Panc1 (cell line): ENCODE measurements around the gene PLPP7. TPM values are rescaled to one million over a fixed set of nuclear protein-coding genes. Genes with fewer than 3 reads are reported as not detected.
A peak's percentile ranks its signal among the peaks of the same experiment; 100 is the strongest.
"Not testable (repeated sequence)": the region's sequence is repeated elsewhere in the genome, so short reads cannot be mapped to it uniquely, and the experiment has no call there.

ENCODE experiments used
- ATAC-seq: fragments of 200-7000 bp; cut with Tn5 transposase; 2 replicates; pipeline ENCODE4 v1.9.1; 2020; ENCODE audit warnings: mild to moderate bottlenecking, moderate library complexity
- Bru-seq: library from RNA; stranded (reverse); fragments of 400-500 nt; gene quantifications from one replicate; lab custom pipeline; 2021; lab: Mats Ljungman, UMichigan
- BruChase-seq, 2 experiments: library from RNA; stranded (reverse); fragments of 400-500 nt; gene quantifications; one replicate each; lab custom pipeline; 2021; lab: Mats Ljungman, UMichigan
- BruUV-seq: library from RNA; stranded (reverse); fragments of 400-500 nt; replicated peaks from 2 replicates; lab custom pipeline; 2021; lab: Mats Ljungman, UMichigan
- CTCF ChIA-PET: fragments of 300-600 bp; sonication (Branson Sonifier 250); formaldehyde crosslinking; loops from one replicate; lab custom pipeline; 2022; ENCODE audit warnings: antibody characterized with exemption; lab: Charles Lee
- POLR2A ChIA-PET: fragments of 300-600 bp; sonication (Branson Sonifier 250); formaldehyde crosslinking; loops from one replicate; lab custom pipeline; 2022; ENCODE audit warnings: antibody characterized with exemption; lab: Charles Lee
- DNase-seq: peaks from one replicate; pipeline ENCODE4 v3.0.0-alpha.2; 2010; ENCODE audit warnings: low read depth, low spot score
- H3K27ac ChIP-seq: 2 replicates; pipeline ENCODE4 v1.5.1; 2011; ENCODE audit warnings: mild to moderate bottlenecking, low read length, inconsistent platforms
- H3K27me3 ChIP-seq: fragments of 200-500 bp; sonication (Bioruptor generic); 2 replicates; pipeline ENCODE4 v1.6.0; 2014; ENCODE audit warnings: low read length, inconsistent platforms; ENCODE audit not compliant: control insufficient read depth, insufficient read depth
- H3K36me3 ChIP-seq: fragments of 200-500 bp; sonication (Bioruptor generic); 2 replicates; pipeline ENCODE4 v1.5.1; 2014; ENCODE audit warnings: inconsistent platforms, mild to moderate bottlenecking, low read length, moderate library complexity; ENCODE audit not compliant: control insufficient read depth, insufficient read depth
- H3K4me1 ChIP-seq: 2 replicates; pipeline ENCODE4 v1.5.1; 2011; ENCODE audit warnings: inconsistent platforms, mild to moderate bottlenecking, low read length, moderate library complexity; ENCODE audit not compliant: control insufficient read depth, insufficient read depth
- H3K4me3 ChIP-seq, 2 experiments: 2 replicates each; pipeline ENCODE4 v1.5.1; 2011 to 2012; ENCODE audit warnings: low read depth in 2 of 2, low read length in 2 of 2, mild to moderate bottlenecking in 2 of 2, inconsistent platforms in 1 of 2, moderate library complexity in 1 of 2
- H3K9me3 ChIP-seq: fragments of 200-500 bp; sonication (Bioruptor generic); 2 replicates; pipeline ENCODE4 v1.5.1; 2014; ENCODE audit warnings: low read depth, mild to moderate bottlenecking, inconsistent platforms, low read length, moderate library complexity; ENCODE audit not compliant: control insufficient read depth, insufficient read depth
- CTCF ChIP-seq: fragments of 450-650 bp; IDR thresholded peaks from 2 replicates; pipeline ENCODE4 v1.5.1; 2017; ENCODE audit warnings: mild to moderate bottlenecking
- POLR2AphosphoS5 ChIP-seq: IDR thresholded peaks from 2 replicates; pipeline ENCODE4 v1.6.1; 2012; ENCODE audit warnings: mild to moderate bottlenecking, low read depth, low read length, moderate library complexity
- REST ChIP-seq, 2 experiments: IDR thresholded peaks; 2 replicates each; pipeline ENCODE4 v1.6.1; 2011 to 2012; ENCODE audit warnings: low read depth in 2 of 2, control low read depth in 1 of 2, low read length in 1 of 2, mild to moderate bottlenecking in 1 of 2, moderate library complexity in 1 of 2; ENCODE audit not compliant: insufficient read depth in 1 of 2
- SIN3A ChIP-seq: IDR thresholded peaks from 2 replicates; pipeline ENCODE4 v1.6.1; 2012; ENCODE audit warnings: low read depth, mild to moderate bottlenecking, low read length, moderate library complexity, borderline replicate concordance; ENCODE audit not compliant: insufficient read depth
- TCF7L2 ChIP-seq: IDR thresholded peaks from 2 replicates; pipeline ENCODE4 v1.6.1; 2011; ENCODE audit warnings: mild to moderate bottlenecking, low read depth, low read length, inconsistent platforms
- in situ Hi-C: cut with HindIII; loops from 2 replicates; pipeline ENCODE4 v1.10.0; 2016; ENCODE audit warnings: low sequenced_read_pairs, low pct_unique_long_range_greater_than_20kb
- intact Hi-C: fragments of 100-400 bp; cut with micrococcal nuclease; formaldehyde crosslinking; loops from one replicate; pipeline ENCODE4 v1.10.0; 2022; ENCODE audit not compliant: unreplicated experiment
- long read RNA-seq: library from polyadenylated mRNA; unstranded; transcript quantifications from one replicate; pipeline ENCODE4 v2.0.0, GENCODE V29; 2021; ENCODE audit not compliant: unreplicated experiment
- polyA plus RNA-seq: library from polyadenylated mRNA; unstranded; fragments of >200 nt; gene quantifications from one replicate; pipeline ENCODE4 v1.2.1, GENCODE V29; 2012; ENCODE audit warnings: missing spikeins; ENCODE audit not compliant: insufficient read length
- total RNA-seq: library from RNA; stranded (reverse); gene quantifications from one replicate; pipeline ENCODE4 v1.2.1, GENCODE V29; 2021; ENCODE audit not compliant: unreplicated experiment

PLPP7 gene
- total RNA-seq: 3.3 TPM
- 4.7 TPM for polyA plus RNA-seq
- Bru-seq, nascent RNA: percentile 37 among the genes with signal in this experiment
- BruChase-seq, experiment 1, labeled RNA remaining after a 2-hour chase: percentile 42 among the genes with signal in this experiment
- percentile 40 among the genes with signal in this experiment for BruChase-seq, experiment 2, labeled RNA remaining after a 6-hour chase
- long read RNA-seq, partial matches to known transcripts: 0 of 7 reads
- long read RNA-seq, other reads (novel, unspliced or antisense): 4 of 7 reads

GRCh38 chr9:131289301-131290035, at the start of gene PLPP7:
Gene PLPP7 (plus strand): TSS chr9:131289723. CDS start chr9:131289998, 275 bp downstream.
- CTCF ChIA-PET: interaction anchor here (0.6 kb wide), 1 partner anchor 243 kb away, joined by 3 read pairs; no protein-coding TSS in a partner anchor

GRCh38 chr9:131240047-131240921, 49.2 kb upstream of the PLPP7 start:
- ChIA-PET CTCF (no interaction called here), POLR2A (no interaction called here)
- intact Hi-C loops (no loop called here), in situ Hi-C loops (no loop called here)
- TF ChIP-seq TCF7L2: no peak
- TF ChIP-seq SIN3A: no peak
- TF ChIP-seq REST (IDR thresholded peaks at IDR 0.05; ENCODE audit: insufficient read depth in 1 of 2, low read depth in 2 of 2, low read length in 1 of 2): no peak
- TF ChIP-seq CTCF: no peak
- TF ChIP-seq POLR2AphosphoS5: no peak
- H3K4me1 ChIP-seq: no peaks in the 10 kb centered on the region; the same call in 1 of the 2 replicates
- no TSS peak for BruUV-seq
- no peak overlapping the region for H3K4me3 ChIP-seq
- no peak for DNase-seq
- no peaks in the 10 kb centered on the region for H3K36me3 ChIP-seq
- H3K27me3 ChIP-seq: no peaks in the 10 kb centered on the region
- H3K27ac ChIP-seq: no peak overlapping the region
- H3K9me3 ChIP-seq: no peaks in the 10 kb centered on the region
- no peak for ATAC-seq

More at GRCh38 chr9:131289301-131290035, at the start of gene PLPP7:
- H3K36me3 ChIP-seq: no peaks in the 10 kb centered on the region
- in situ Hi-C loops (no loop called here), intact Hi-C loops (no loop called here)
- TF ChIP-seq TCF7L2 (no peak), CTCF (no peak), SIN3A (peak; percentile 32; the same call in 1 of the 2 replicates)
- no peaks in the 10 kb centered on the region; the same call in 1 of the 2 replicates for H3K4me1 ChIP-seq
- ATAC-seq: peak; percentile 94
- H3K4me3 ChIP-seq: peak within 1 kb of the TSS; percentile 43 to 54
- DNase-seq: no peak
- no peaks in the 10 kb centered on the region for H3K27me3 ChIP-seq
- no TSS peak for BruUV-seq
- H3K9me3 ChIP-seq: no peaks in the 10 kb centered on the region
- peak within 1 kb of the TSS; percentile 70 for H3K27ac ChIP-seq
- POLR2A ChIA-PET: no interaction called here

GRCh38 chr9:131244331-131244730, 45.2 kb upstream of the PLPP7 start:
- H3K9me3 ChIP-seq, BruUV-seq, DNase-seq, ATAC-seq, POLR2A ChIA-PET, H3K4me1 ChIP-seq, intact Hi-C loops, H3K36me3 ChIP-seq, H3K27ac ChIP-seq, H3K4me3 ChIP-seq, H3K27me3 ChIP-seq, in situ Hi-C loops, CTCF ChIA-PET: not testable (repeated sequence)
